Liver (tissue), 9 donors: ENCODE results near the gene AP5Z1. TPM values are rescaled to one million over a fixed set of nuclear protein-coding genes. Genes with fewer than 3 reads are reported as not detected.

Experiments used
- DNase-seq: peaks from one replicate; pipeline ENCODE4 v3.0.0-alpha.2; 2017; ENCODE audit warnings: low spot score
- H3K27ac ChIP-seq, 2 donors: one replicate each; pipeline ENCODE4 v1.7.0; 2013; ENCODE audit warnings: inconsistent platforms in 2 of 2, low read length in 2 of 2, control low read depth in 1 of 2, low read depth in 1 of 2, mild to moderate bottlenecking in 1 of 2
- H3K27me3 ChIP-seq, 4 donors: one replicate each; pipeline versions ENCODE4 v1.6.1 to v1.7.0; 2013; ENCODE audit warnings: low read length in 3 of 4, inconsistent platforms in 1 of 4, mild to moderate bottlenecking in 1 of 4, moderate library complexity in 1 of 4; ENCODE audit not compliant: control insufficient read depth in 4 of 4, insufficient read depth in 4 of 4
- H3K36me3 ChIP-seq, 4 donors: one replicate each; pipeline versions ENCODE4 v1.6.1 to v1.7.0; 2013; ENCODE audit warnings: low read length in 3 of 4, mild to moderate bottlenecking in 3 of 4, low read depth in 1 of 4, moderate library complexity in 1 of 4; ENCODE audit not compliant: control insufficient read depth in 4 of 4, insufficient read depth in 3 of 4
- H3K4me1 ChIP-seq, 4 donors: one replicate each; pipeline versions ENCODE4 v1.6.1 to v1.7.0; 2013; ENCODE audit warnings: low read length in 3 of 4, mild to moderate bottlenecking in 3 of 4, moderate library complexity in 1 of 4; ENCODE audit not compliant: control insufficient read depth in 4 of 4, insufficient read depth in 4 of 4
- H3K4me3 ChIP-seq, 3 donors: one replicate each; pipeline versions ENCODE4 v1.6.1 to v1.7.0; 2013; ENCODE audit warnings: low read length in 3 of 3, control low read depth in 1 of 3, low read depth in 1 of 3, mild to moderate bottlenecking in 1 of 3
- H3K9ac ChIP-seq, 2 donors: one replicate each; pipeline ENCODE4 v1.7.0; 2013; ENCODE audit warnings: low read length in 2 of 2, mild to moderate bottlenecking in 2 of 2, moderate library complexity in 2 of 2, control low read depth in 1 of 2, low read depth in 1 of 2
- H3K9me3 ChIP-seq, 4 donors: one replicate each; pipeline versions ENCODE4 v1.6.1 to v1.7.0; 2013; ENCODE audit warnings: low read length in 3 of 4; ENCODE audit not compliant: control insufficient read depth in 4 of 4
- EGR1 ChIP-seq, 2 donors: IDR thresholded peaks; 2 replicates each; pipeline ENCODE4 v1.6.1; 2016 to 2018; ENCODE audit warnings: antibody characterized with exemption in 2 of 2, low read depth in 2 of 2
- FOXA1 ChIP-seq: IDR thresholded peaks from 2 replicates; pipeline ENCODE4 v1.6.1; 2016; ENCODE audit warnings: antibody characterized with exemption
- FOXA2 ChIP-seq: IDR thresholded peaks from 2 replicates; pipeline ENCODE4 v1.6.1; 2016; ENCODE audit warnings: antibody characterized with exemption
- GABPA ChIP-seq, 2 donors: IDR thresholded peaks in 1 of 2; conservative IDR thresholded peaks in 1 of 2; 2 replicates each; pipeline ENCODE4 v1.6.1; 2016; ENCODE audit warnings: antibody characterized with exemption in 2 of 2, mild to moderate bottlenecking in 1 of 2, moderate library complexity in 1 of 2
- HNF4A ChIP-seq, 2 donors: conservative IDR thresholded peaks; 2 replicates each; pipeline ENCODE4 v1.6.1; 2016; ENCODE audit warnings: antibody characterized with exemption in 2 of 2, mild to moderate bottlenecking in 2 of 2
- JUND ChIP-seq, 2 donors: IDR thresholded peaks; 2 replicates each; pipeline ENCODE4 v1.6.1; 2016; ENCODE audit warnings: antibody characterized with exemption in 2 of 2
- NR2F2 ChIP-seq: IDR thresholded peaks from 2 replicates; pipeline ENCODE4 v1.6.1; 2016; ENCODE audit warnings: antibody characterized with exemption
- RXRA ChIP-seq, 2 donors: IDR thresholded peaks; 2 replicates each; pipeline ENCODE4 v1.6.1; 2017 to 2018; ENCODE audit warnings: antibody characterized with exemption in 2 of 2, mild to moderate bottlenecking in 1 of 2
- TAF1 ChIP-seq: conservative IDR thresholded peaks from 2 replicates; pipeline ENCODE4 v1.6.1; 2016; ENCODE audit warnings: antibody characterized with exemption, mild to moderate bottlenecking
- YY1 ChIP-seq: IDR thresholded peaks from 2 replicates; pipeline ENCODE4 v1.6.1; 2016; ENCODE audit warnings: antibody characterized with exemption, mild to moderate bottlenecking
- WGBS: extraction: QIAGEN DNeasy Blood & Tissue Kit; methylation state at CpG from one replicate; pipeline ENCODE4 v1.1.7; 2013; 5-methylcytosine and 5-hydroxymethylcytosine counted together
- polyA plus RNA-seq, 2 donors: library from polyadenylated mRNA; stranded (reverse) in 1 of 2; unstranded in 1 of 2; fragments of 200-250 nt in 1 of 2; fragments of >200 nt in 1 of 2; fragmentation: Nextera tagmentation in 1 of 2; extraction: Ambion mirVana in 1 of 2; gene quantifications; one replicate each; pipeline versions ENCODE4 v1.2.1 to v1.2.3, GENCODE V29; 2013 to 2015
- total RNA-seq, 2 donors: library from RNA; depleted of rRNA; stranded (reverse); fragments of >200 nt; gene quantifications; one replicate each; pipeline ENCODE4 v1.2.3, GENCODE V29; 2014
- TF ChIP-seq, protein P1 (sequence below): IDR thresholded peaks from 2 replicates; pipeline ENCODE4 v1.6.1; 2016; ENCODE audit warnings: antibody characterized with exemption, mild to moderate bottlenecking
- TF ChIP-seq, protein P2 (sequence below): fragments of 150-350 bp; IDR thresholded peaks from 2 replicates; pipeline ENCODE4 v1.5.1; 2017; ENCODE audit warnings: improper control_type of control experiment, low read depth, low read length; ENCODE audit not compliant: missing input control
- TF ChIP-seq, protein P3 (sequence below): IDR thresholded peaks from 2 replicates; pipeline ENCODE4 v1.6.1; 2016; ENCODE audit warnings: antibody characterized with exemption
- TF ChIP-seq, protein P4 (sequence below): IDR thresholded peaks from 2 replicates; pipeline ENCODE4 v1.6.1; 2016; ENCODE audit warnings: antibody characterized with exemption
- donor health status: healthy.
- donor health status: healthy.
- donor health status: healthy.
- donor health status: healthy.
- donor health status: healthy.

AP5Z1 gene
- total and polyA plus RNA-seq, 4 donors: 10.2 to 16.0 (median 14.2) TPM

DNA sequence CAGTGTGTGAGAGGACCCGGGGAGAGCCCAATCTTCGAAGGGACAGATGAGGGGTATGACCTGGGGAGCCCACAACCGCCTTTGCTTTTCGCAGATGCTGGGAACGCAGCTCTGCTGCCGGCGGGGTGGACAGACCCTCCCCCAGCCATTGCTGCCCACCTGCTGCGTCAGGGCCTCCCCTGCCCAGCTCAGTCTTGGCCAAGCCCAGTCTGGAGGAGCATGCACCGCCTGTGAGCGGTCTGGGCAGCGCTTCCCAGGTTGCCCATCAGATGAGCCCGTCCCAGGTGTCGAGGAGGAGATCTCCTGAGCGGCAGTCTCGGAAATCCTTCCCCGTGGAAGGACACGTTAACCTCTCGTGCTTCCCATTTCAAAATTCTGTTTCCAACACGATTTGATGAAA lies 17.3 kb upstream of the AP5Z1 start (continued):
- TF ChIP-seq, protein P1, sequence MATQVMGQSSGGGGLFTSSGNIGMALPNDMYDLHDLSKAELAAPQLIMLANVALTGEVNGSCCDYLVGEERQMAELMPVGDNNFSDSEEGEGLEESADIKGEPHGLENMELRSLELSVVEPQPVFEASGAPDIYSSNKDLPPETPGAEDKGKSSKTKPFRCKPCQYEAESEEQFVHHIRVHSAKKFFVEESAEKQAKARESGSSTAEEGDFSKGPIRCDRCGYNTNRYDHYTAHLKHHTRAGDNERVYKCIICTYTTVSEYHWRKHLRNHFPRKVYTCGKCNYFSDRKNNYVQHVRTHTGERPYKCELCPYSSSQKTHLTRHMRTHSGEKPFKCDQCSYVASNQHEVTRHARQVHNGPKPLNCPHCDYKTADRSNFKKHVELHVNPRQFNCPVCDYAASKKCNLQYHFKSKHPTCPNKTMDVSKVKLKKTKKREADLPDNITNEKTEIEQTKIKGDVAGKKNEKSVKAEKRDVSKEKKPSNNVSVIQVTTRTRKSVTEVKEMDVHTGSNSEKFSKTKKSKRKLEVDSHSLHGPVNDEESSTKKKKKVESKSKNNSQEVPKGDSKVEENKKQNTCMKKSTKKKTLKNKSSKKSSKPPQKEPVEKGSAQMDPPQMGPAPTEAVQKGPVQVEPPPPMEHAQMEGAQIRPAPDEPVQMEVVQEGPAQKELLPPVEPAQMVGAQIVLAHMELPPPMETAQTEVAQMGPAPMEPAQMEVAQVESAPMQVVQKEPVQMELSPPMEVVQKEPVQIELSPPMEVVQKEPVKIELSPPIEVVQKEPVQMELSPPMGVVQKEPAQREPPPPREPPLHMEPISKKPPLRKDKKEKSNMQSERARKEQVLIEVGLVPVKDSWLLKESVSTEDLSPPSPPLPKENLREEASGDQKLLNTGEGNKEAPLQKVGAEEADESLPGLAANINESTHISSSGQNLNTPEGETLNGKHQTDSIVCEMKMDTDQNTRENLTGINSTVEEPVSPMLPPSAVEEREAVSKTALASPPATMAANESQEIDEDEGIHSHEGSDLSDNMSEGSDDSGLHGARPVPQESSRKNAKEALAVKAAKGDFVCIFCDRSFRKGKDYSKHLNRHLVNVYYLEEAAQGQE: no peak

DNA sequence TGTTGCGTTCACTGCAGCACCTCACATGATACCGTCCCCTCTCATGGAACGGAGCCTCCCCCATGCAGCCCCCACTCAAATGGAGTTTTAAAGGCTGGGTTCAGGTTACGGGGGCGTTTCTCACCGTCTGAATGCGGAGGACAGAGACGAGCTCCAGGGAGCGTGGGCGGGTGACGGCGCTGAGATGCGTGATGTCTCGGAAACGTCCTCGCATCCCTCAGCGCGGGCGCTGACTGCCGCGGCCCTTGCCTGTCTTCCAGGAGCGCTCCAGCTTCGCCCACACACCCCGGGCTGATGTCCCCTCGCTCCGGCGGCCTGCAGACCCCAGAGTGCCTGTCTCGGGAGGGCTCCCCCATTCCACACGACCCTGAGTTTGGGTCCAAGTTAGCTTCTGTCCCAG lies 16.6 kb upstream of the AP5Z1 start:
- TF ChIP-seq TAF1: no peak
- TF ChIP-seq FOXA2: no peak
- TF ChIP-seq YY1: no peak
- TF ChIP-seq RXRA (IDR thresholded peaks at IDR 0.05): no peak
- TF ChIP-seq, protein P1: no peak
- TF ChIP-seq, protein P2, sequence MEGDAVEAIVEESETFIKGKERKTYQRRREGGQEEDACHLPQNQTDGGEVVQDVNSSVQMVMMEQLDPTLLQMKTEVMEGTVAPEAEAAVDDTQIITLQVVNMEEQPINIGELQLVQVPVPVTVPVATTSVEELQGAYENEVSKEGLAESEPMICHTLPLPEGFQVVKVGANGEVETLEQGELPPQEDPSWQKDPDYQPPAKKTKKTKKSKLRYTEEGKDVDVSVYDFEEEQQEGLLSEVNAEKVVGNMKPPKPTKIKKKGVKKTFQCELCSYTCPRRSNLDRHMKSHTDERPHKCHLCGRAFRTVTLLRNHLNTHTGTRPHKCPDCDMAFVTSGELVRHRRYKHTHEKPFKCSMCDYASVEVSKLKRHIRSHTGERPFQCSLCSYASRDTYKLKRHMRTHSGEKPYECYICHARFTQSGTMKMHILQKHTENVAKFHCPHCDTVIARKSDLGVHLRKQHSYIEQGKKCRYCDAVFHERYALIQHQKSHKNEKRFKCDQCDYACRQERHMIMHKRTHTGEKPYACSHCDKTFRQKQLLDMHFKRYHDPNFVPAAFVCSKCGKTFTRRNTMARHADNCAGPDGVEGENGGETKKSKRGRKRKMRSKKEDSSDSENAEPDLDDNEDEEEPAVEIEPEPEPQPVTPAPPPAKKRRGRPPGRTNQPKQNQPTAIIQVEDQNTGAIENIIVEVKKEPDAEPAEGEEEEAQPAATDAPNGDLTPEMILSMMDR: no peak
- TF ChIP-seq, protein P3, sequence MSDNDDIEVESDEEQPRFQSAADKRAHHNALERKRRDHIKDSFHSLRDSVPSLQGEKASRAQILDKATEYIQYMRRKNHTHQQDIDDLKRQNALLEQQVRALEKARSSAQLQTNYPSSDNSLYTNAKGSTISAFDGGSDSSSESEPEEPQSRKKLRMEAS: no peak
- TF ChIP-seq FOXA1: no peak
- no peak for TF ChIP-seq NR2F2
- no peak for TF ChIP-seq GABPA (IDR thresholded peaks at IDR 0.05 in 1 of 2, conservative IDR thresholded peaks at IDR 0.05 in 1 of 2)
- TF ChIP-seq EGR1 (IDR thresholded peaks at IDR 0.05; ENCODE audit: low read depth in 2 of 2): no peak
- no peak for TF ChIP-seq HNF4A (conservative IDR thresholded peaks at IDR 0.05)
- no peak for TF ChIP-seq JUND (IDR thresholded peaks at IDR 0.05)
- TF ChIP-seq, protein P4, sequence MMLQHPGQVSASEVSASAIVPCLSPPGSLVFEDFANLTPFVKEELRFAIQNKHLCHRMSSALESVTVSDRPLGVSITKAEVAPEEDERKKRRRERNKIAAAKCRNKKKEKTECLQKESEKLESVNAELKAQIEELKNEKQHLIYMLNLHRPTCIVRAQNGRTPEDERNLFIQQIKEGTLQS: no peak
- no peak for DNase-seq

More for the DNA sequence above, 16.6 kb upstream of the AP5Z1 start:
- H3K9ac ChIP-seq: no peak overlapping the region
- no peaks in the 10 kb centered on the region for H3K4me1 ChIP-seq
- no peaks in the 10 kb centered on the region for H3K9me3 ChIP-seq
- no peaks in the 10 kb centered on the region for H3K27me3 ChIP-seq
- H3K27ac ChIP-seq: no peak overlapping the region
- 97% methylated on average over 29 of the region's 29 CpGs for WGBS
- no peak overlapping the region for H3K4me3 ChIP-seq
- H3K36me3 ChIP-seq: peaks cover 17 to 79% (median 46%) of the 10 kb centered on the region in 4 donors
